Endometrial microvascular endothelial cells (primary cell): ENCODE data around the gene FSIP1. TPM values are rescaled to one million over a fixed set of nuclear protein-coding genes. Genes with fewer than 3 reads are reported as not detected.

Experiments
- in situ Hi-C: cut with HindIII; loops from 2 replicates; pipeline ENCODE4 v1.10.0; 2017; ENCODE audit warnings: low sequenced_read_pairs, low pct_unique_long_range_greater_than_20kb; ENCODE audit errors: inconsistent ontology term
- total RNA-seq: library from RNA; depleted of rRNA; stranded (reverse); fragments of >200 nt; gene quantifications from one replicate; pipeline ENCODE4 v1.2.3, GENCODE V29; 2015; ENCODE audit errors: inconsistent ontology term

The FSIP1 gene
- total RNA-seq, 1 donor from 2014 or later = 0.09 TPM

GRCh38 chr15:39735120-39735717 lies 47.4 kb downstream of the FSIP1 start:
- in situ Hi-C loops = no loop called here

- in situ Hi-C loops = no loop called here
These were observed 51.4 kb downstream of the FSIP1 start for GRCh38 chr15:39731266-39731665.

GRCh38 chr15:39730552-39730951 lies 52.1 kb downstream of the FSIP1 start:
- in situ Hi-C loops = no loop called here

GRCh38 chr15:39729500-39729899 lies 53.1 kb downstream of the FSIP1 start:
- in situ Hi-C loops = no loop called here

- in situ Hi-C loops = no loop called here
These were observed 53.8 kb downstream of the FSIP1 start for GRCh38 chr15:39728845-39729244.

- in situ Hi-C loops = no loop called here
These were observed 60.7 kb downstream of the FSIP1 start for GRCh38 chr15:39721893-39722292.

GRCh38 chr15:39720621-39721611 lies 61.7 kb downstream of the FSIP1 start:
- in situ Hi-C loops = no loop called here

GRCh38 chr15:39720081-39720480 lies 62.6 kb downstream of the FSIP1 start:
- in situ Hi-C loops = no loop called here

- in situ Hi-C loops = no loop called here
These were observed 63.5 kb downstream of the FSIP1 start for GRCh38 chr15:39719109-39719508.

GRCh38 chr15:39717134-39717533 lies 65.5 kb downstream of the FSIP1 start:
- in situ Hi-C loops = no loop called here

- in situ Hi-C loops = no loop called here
These were observed 68.4 kb downstream of the FSIP1 start for GRCh38 chr15:39714251-39714650.

GRCh38 chr15:39713846-39714245 lies 68.8 kb downstream of the FSIP1 start:
- in situ Hi-C loops = no loop called here

- in situ Hi-C loops = no loop called here
These were observed 72.0 kb downstream of the FSIP1 start for GRCh38 chr15:39710681-39711080.

GRCh38 chr15:39709941-39710340 lies 72.7 kb downstream of the FSIP1 start:
- in situ Hi-C loops = no loop called here

GRCh38 chr15:39706206-39706605 lies 76.4 kb downstream of the FSIP1 start:
- in situ Hi-C loops = no loop called here

- in situ Hi-C loops = no loop called here
These were observed 78.0 kb downstream of the FSIP1 start for GRCh38 chr15:39704689-39705088.

- in situ Hi-C loops = no loop called here
These were observed 78.4 kb downstream of the FSIP1 start for GRCh38 chr15:39704235-39704634.

GRCh38 chr15:39701988-39702387 lies 80.7 kb downstream of the FSIP1 start:
- in situ Hi-C loops = no loop called here

GRCh38 chr15:39700375-39700700 lies 82.3 kb downstream of the FSIP1 start:
- in situ Hi-C loops = no loop called here
